ENCODE data around the gene TNNT3. TPM values are rescaled to one million over a fixed set of nuclear protein-coding genes. Genes with fewer than 3 reads are reported as not detected.

TNNT3 gene
- total RNA-seq, 4 donors from 2014 or later: 4.6 to 21.3 (median 14.4) TPM

GRCh38 chr11:1988174-1988573, 68.7 kb downstream of the TNNT3 start:
- DNase-seq (ENCODE audit: low spot score): no peak
- ATAC-seq (ENCODE audit: low FRiP score): no peak
- TF ChIP-seq, protein P1, sequence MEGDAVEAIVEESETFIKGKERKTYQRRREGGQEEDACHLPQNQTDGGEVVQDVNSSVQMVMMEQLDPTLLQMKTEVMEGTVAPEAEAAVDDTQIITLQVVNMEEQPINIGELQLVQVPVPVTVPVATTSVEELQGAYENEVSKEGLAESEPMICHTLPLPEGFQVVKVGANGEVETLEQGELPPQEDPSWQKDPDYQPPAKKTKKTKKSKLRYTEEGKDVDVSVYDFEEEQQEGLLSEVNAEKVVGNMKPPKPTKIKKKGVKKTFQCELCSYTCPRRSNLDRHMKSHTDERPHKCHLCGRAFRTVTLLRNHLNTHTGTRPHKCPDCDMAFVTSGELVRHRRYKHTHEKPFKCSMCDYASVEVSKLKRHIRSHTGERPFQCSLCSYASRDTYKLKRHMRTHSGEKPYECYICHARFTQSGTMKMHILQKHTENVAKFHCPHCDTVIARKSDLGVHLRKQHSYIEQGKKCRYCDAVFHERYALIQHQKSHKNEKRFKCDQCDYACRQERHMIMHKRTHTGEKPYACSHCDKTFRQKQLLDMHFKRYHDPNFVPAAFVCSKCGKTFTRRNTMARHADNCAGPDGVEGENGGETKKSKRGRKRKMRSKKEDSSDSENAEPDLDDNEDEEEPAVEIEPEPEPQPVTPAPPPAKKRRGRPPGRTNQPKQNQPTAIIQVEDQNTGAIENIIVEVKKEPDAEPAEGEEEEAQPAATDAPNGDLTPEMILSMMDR (IDR thresholded peaks at IDR 0.05): no peak

Other genes with a start within 250 kb of the TNNT3 start
- gene KRTAP5-6, start 222.5 kb upstream of the TNNT3 start, total RNA-seq: not detected
- 1 to 10 TPM in 3 of 4 donors, under 1 TPM in 1; 0.79 to 2.3 (median 1.6) TPM for gene IFITM10, start 169.1 kb upstream of the TNNT3 start, total RNA-seq
- 1,000 to 10,000 TPM in 1 of 4 donors, 100 to 1,000 TPM in 3; 359 to 1,165 (median 624) TPM for gene CTSD, start 155.8 kb upstream of the TNNT3 start, total RNA-seq
- gene SYT8, start 84.7 kb upstream of the TNNT3 start, total RNA-seq: not detected
- gene TNNI2, start 80.7 kb upstream of the TNNT3 start, total RNA-seq: 1 to 10 TPM in 3 of 4 donors, not detected in 1; 1.4 to 3.7 (median 2.4) TPM
- 10 to 100 TPM; 12.1 to 71.2 (median 49.8) TPM for gene LSP1, start 66.6 kb upstream of the TNNT3 start, total RNA-seq
- not detected for gene PRR33, start 27.8 kb upstream of the TNNT3 start, total RNA-seq
- gene MRPL23, start 27.6 kb downstream of the TNNT3 start, total RNA-seq: 100 to 1,000 TPM in 3 of 4 donors, 10 to 100 TPM in 1; 82.3 to 114 (median 111) TPM
- 1,000 to 10,000 TPM in 1 of 4 donors, 100 to 1,000 TPM in 3; 386 to 1,140 (median 511) TPM for gene H19, start 78.1 kb downstream of the TNNT3 start, total RNA-seq
- 10 to 100 TPM; 44.6 to 69.4 (median 52.3) TPM for gene IGF2, start 219.7 kb downstream of the TNNT3 start, total RNA-seq
- not detected for gene INS, start 241.5 kb downstream of the TNNT3 start, total RNA-seq

All from omental fat pad (tissue), 4 donors.